ENCODE results near the gene SRRM5.
"Not testable (repeated sequence)": the region's sequence is repeated elsewhere in the genome, so short reads cannot be mapped to it uniquely, and the experiment has no call there.

The SRRM5 gene

DNA sequence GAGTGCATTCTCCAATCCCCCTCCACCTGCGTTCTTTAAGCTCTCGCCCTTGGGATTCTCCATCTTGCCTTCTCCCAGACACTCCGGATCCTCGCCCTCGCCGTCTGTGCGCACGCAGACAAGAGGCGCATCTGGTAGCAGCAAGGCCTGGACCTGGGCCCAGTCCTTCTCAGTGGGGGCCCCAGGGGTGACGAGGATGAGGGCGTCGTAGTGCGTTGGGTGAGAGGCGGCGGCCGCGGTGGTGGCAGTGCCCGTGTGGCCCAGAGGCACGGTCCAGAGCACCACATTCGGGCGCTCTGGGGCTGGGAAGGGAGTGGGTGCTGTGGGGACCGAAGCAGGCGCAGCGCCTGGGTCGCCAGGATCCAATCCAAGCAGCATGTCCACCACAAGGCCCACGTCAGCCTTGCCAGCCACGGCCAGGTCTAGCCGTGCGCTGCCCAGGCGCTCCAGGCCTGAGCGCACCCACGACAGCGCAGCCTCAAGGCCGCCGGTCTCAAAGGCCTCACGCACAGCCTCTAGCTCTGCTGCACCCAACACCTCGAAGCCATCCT, 19.0 kb upstream of the SRRM5 start:
- DNase-seq, result no peak

DNA sequence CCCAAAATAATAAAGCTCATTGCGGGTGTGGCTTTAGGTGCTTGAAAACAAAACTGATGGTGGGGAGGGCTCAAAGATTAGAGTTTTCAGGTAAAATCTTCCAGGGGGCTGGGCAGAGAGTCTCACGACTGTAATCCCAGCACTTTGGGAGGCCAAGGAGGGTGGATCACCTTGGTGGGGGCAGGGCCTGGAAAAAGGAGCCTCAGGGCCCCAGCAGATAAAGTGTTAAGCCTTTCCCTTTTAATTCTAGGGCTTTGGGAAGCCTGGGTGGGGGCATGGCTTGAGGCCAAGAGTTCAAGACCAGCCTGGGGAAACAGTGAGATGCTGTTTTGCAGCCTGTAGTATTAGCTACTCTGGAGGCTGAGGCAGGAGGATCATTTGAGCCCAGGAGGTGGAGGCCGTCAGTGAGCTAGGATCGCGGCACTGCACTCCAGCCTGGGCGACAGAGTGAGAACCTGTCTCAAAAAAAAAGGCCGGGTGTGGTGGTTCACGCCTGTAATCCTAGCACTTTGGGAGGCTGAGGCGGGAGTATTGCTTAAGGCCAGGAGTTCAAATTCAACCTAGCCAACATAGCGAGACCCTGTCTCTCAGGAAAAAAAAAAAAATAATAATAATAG, 17.7 kb upstream of the SRRM5 start:
- DNase-seq, result no peak

DNA sequence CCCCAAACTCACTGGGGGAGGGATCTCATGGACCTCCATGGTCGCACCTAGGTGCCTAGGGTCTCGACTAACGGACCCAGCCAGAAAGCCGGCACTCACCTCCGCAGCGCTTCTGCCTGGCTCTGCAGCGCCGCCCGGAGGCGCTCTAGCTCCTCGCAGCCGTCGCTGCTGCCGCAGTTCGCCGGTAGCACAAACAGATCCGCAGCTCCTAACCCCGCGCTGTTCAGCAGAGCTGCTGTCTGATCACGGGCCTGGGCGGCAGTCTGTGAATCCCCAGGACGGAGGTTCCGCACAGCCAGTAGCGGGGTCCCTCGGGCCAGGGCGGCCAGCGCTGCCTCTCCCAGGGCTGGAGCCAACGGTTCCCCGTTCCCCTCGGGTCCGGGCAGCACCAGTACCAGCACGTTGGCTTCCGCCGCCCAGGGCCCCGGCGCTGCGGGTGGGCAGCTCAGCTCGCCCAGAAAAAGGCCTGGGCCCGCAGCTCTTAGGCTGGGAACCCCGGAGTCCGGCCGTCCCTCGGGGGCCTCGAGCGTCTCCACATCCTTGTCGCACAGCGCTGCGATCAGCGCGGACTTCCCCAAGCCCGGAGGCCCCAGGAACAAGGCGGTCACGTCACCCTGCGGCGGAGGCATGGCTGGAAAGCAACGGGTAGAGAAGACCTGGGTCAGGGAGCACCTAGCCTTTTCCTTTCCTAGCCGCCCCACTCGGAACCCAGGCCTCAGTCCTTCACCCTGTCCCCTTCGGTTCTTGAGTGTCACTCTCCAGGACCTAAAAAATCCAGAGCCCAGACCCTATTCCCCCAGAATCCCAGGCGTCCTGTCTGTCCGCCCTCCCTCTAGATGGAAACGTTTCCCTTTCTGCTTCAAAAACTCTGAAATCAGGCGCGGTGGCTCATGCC, 16.9 kb upstream of the SRRM5 start:
- DNase-seq, result peak; percentile 59

DNA sequence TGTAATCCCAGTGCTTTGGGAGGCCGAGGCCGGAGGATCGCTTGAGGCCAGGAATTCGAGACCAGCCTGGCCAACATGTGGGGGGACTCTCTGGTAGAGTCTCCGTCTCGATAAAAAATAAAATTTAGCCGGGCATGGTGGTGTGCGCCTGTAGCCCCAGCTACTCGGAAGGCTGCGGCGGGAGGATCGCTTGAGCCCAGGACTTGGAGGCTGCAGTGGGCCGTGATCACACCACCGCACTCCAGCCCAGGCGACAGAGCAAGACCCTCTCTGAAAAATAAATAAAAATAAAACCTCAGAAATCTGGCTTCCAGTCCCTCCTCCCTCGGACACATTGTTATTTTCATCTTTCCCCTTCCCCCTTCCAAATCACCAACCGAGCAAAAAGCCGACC, 16.3 kb upstream of the SRRM5 start:
- no peak for DNase-seq

DNA sequence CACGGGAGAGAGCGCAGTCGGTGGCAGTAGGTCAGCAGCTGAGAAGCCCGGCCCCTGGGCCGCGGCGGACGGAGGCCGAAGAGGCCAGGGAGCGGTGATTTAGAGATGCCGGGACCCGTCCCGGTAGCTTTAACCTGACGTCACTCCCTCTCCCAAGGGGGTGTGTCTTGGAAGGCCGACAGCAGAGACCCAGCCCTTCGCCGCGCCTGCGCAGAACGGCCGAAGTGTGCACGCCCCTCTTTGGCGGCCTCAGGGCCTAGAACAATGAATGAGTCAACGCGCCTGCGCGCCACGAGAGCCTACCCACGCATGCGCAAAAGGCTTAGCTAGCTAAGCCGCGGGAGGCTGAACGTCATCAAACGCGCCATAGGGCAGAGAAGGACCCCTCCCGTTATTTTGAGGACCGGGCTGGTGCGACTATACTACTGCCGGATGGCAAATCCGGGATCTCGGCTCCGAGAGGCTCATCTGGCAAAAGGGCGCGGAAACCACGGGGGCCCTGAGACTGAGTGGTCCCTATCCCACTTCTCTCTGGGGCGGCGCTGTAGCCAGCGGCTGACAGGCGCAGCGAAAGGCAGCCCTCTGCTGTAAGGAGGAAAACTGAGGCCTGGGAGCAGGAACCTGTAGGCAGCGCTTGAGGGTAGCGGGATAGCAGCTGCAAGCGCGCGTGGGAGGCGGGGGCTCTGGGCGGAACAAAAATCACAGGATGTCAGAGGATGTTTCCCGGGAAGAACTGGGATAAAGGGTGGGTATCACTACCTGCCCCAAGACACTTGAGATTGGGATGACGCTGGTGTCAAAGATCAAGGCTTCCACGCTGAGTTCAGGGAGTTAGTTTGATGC, 15.7 kb upstream of the SRRM5 start, which contains the start of the genes IRGQ and ZNF576:
Gene IRGQ (minus strand): TSS at position 136 of the 843 bp plus-strand sequence. CDS start 796 bp downstream, outside the sequence.
Gene ZNF576 (plus strand): TSS at position 597 of the 843 bp plus-strand sequence. CDS start 514 bp downstream, outside the sequence.
- peak; percentile 100 for DNase-seq

DNA sequence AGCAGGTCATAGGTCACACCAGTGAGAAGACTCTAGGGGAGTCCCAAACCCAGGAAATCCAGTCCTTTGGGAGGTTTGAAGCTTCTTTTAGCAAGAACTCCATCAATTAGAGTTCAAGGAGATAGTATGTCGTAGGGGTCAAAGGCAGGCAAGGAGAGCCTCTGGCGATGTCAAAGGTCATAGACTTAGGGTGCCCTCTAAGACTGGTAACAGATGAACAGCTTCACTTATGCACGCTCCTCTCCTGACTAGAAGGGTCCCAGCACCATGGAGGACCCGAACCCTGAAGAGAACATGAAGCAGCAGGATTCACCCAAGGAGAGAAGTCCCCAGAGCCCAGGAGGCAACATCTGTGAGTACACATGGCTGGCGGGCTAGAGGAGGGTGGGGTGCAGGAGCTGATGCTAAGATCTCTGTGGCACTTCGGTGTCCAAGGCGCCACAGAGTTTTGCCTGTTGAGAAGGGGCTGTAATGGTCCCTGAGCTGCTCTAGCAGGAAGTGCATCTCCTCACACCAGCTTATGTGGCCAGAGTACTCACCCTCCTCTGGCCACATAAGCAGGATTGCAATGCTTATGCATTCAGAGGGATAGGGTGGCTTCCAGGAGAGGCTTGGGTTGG, 14.9 kb upstream of the SRRM5 start:
- no peak for DNase-seq

DNA sequence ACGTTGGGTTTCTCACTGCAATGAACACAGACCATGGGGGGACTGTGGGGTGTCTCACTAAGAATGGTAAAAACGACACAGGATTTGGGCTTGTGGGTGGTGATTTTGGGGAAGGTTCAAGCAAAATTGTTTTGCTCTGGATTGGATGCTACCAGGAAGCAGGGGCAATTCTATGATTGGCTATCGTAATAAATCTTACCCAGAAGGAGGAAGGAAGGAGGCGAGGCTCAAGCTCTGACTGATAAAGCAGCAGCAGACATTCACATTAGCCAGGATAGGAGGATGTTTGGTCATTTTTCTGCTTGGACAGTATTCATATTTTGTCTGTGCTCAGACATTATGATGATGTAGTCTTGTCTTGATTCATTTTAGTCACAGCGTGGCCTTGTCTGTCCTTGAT, 14.0 kb upstream of the SRRM5 start:
- DNase-seq, result no peak

DNA sequence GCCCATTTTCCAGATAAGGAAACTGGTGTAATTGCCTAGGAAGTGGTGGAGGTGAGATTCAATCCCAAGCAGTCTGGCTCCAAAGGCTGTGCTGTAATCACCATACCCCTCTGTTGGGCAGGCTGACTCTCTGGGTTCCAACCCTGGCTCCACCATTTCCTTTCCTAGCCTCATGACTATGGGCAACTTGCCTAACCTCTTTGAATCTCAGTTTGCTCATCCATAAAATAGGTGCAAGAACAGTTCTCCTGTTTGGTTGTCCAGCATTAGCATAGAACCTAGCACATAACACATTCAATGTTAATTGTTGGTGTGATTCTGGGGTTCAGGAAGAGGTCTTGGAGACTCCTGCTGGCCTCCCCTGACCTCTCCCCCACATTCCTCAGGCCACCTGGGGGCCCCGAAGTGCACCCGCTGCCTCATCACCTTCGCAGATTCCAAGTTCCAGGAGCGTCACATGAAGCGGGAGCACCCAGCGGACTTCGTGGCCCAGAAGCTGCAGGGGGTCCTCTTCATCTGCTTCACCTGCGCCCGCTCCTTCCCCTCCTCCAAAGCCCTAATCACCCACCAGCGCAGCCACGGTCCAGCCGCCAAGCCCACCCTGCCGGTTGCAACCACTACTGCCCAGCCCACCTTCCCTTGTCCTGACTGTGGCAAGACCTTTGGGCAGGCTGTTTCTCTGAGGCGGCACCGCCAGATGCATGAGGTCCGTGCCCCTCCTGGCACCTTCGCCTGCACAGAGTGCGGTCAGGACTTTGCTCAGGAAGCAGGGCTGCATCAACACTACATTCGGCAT, 13.2 kb upstream of the SRRM5 start:
- DNase-seq, result no peak

DNA sequence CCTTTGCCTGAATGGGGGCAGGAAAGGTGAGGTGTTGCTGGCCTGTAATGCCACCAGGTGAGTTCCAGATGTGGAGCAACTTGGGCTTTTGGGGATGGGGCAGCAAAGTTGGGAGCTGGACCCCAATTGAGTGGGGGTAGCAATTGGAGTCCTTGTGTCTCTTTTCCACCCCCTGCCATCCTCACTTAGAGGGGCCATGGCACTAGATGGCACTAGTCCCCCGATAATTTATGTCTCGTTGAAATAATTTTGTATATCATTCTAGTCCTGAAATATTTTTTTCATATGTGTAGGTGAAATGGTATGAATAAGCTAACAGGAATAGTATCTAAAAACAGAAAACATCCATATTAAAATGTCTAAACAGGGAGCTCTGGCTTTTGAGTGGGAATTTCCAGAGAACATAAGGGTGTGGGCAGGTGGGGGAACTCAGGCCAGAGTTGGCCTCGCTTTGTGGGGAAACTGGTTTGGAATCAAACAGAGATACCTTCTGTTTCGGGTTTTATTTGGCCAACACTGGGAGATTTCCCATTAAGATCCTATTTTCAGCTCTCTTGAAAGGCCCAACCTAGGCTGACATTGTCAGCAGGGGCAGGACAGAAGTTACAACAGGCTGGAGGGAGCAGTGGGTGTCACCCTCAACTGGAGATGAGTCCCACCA, 12.1 kb upstream of the SRRM5 start:
- no peak for DNase-seq

DNA sequence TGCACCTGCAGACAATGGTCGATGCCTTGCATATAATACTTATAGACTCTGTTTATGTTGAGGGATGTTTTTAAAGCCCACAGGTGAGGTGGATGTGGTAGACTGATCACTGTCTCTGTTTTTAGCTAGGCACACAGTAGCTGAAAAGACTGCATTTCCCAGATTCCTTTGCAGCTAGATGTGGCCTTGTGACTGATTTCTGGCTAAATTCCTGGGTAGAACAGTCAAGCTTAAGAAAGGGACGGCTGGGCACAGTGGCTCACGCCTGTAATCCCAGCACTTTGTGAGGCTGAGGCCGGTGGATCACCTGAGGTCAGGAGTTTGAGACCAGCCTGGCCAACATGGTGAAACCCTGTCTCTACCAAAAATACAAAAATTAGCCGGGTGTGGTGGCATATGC, 11.6 kb upstream of the SRRM5 start:
- not testable (repeated sequence) for DNase-seq

DNA sequence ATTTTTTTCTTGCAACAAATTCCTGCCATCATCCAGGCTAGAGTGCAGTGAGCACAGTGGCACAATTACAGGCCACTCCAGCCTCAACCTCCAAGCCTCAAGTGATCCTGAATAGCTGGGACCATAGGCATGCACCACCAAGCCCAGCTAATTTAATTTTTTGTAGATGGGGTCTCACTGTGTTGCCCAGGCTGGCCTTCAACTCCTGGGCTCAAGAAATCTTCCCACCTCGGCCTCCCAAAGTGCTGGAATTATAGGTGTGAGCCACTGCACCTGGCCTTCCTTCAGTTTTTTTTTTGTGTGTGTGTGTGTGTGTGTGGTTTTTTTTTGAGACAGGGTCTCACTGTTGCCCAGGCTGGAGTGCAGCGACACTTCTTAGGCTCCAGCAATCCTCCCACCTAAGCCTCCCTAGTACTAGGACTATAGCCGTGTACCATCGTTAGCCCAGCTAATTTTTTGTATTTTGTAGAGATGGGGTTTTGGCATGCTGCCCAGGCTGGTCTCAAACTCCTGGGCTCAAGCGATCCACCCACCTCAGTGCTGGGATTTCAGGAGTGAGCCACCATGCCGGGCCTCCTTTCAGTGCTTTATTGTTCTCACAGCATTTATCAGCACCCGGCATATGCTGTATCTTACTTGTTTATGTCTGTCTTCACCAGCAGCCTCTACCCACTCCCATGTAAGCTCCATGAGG, 5.9 kb upstream of the SRRM5 start:
- no peak for DNase-seq

DNA sequence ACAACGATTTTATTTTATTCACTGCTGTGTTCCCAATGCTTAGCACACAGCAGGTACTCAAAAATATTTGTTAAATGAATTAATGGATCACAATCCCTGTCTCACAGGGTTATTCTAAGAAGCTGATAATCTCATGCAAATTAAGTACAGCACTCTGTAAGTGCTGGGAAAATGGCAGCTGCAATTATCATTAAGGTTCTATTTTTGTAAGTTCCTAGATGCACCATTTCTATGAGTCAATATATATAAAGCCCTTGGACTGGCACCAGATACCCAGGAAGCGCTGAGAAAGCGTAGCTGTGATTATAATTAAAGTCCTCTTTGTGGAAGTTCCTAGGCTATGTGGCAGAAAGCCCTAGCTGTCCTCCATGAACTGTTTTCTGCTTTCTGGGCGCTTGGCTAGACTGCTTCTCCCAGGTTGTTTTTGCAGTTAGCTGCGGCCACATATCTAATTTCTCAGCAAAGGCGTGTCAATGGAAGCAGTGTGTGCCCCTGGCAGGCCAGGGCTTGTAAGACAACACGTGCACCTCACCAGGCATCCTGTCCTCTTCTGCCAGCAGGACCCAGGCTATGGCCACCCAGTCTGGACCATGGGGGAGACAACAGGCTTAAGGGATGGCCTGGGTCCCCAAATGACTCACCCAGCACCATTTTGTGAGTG, 5.2 kb upstream of the SRRM5 start:
- no peak for DNase-seq

DNA sequence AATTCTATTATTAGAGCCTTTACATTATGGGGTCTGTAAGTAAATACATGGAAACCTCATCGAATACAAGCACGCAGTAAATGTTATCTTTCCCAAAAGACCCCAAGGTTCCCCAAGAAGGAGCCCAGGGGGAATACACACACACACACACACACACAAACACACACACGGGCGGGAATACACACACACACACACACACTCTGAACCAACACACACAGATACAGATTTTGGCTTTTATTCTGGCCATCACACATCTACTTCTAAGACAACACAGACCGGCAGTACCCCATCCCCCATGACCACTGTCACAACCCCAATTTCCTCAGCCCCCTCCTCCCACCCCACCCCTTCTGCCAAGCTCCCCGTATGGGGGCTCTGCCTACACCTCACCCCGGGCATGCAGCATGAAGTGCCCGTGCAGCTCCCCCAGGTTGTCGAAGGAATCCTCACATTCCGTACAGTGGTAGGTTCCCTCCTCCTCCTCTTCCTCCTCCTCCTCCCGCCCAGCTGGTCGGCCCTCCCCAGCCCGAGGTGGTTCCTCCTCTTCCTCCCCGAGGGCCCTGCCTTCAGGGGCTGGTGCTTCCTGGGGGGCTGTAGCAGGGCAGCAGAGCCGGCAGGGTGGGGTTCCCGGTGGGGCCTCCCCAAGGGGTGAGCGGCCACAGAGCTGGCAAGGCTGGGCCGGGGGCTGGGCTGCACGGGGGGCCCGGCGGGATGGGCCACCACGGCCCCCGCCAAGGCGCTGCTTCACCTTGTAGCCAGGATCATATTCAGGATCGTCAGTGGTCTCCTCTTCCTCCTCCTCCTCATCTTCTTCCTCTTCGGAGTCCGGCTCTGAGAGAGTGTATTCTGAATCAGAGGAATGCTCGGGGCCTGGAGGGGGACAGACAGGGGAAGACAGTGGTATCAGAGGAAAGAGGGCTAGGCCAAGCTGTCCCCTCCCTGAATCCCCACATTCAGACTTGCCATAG, 4.4 kb upstream of the SRRM5 start:
- DNase-seq, result no peak

DNA sequence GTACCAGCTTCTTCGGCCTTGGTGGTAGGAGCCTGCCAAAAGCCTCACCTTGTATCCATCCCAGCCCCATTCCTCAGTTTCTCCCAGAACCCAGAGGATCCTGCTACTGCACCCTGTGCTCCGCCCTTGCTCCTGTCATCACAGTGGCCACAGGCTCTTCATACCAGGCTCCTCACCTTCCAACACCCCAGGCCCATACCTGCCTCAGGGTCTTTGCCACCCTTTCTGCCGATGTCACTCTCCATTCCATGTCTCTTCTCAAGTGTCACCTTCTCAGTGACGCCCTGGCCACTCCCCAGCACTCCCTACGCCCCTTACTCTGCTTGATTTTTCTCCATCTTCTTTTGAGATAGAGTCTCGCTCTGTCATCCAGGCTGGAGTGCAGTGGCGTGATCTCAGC, 2.0 kb upstream of the SRRM5 start:
- no peak for DNase-seq

DNA sequence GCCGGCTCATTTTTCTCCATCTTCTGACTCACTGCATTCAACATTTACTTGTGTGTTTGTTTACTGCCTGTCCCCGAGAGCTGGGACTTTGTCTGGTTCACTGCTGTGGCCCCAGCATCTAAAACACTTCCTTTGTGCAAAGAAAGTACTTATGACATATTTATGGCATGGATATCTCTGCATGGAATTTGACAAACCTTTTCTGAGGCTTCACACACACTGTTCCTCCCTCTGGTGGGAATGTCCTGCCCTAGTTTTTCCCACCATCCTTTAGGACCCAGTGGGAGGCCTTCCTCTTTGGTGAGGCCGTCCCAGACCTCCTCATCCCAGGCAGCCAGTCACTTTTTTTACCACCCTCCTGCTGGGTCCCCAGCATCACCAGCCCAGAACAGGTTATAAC, 1.4 kb upstream of the SRRM5 start:
- DNase-seq, result no peak

DNA sequence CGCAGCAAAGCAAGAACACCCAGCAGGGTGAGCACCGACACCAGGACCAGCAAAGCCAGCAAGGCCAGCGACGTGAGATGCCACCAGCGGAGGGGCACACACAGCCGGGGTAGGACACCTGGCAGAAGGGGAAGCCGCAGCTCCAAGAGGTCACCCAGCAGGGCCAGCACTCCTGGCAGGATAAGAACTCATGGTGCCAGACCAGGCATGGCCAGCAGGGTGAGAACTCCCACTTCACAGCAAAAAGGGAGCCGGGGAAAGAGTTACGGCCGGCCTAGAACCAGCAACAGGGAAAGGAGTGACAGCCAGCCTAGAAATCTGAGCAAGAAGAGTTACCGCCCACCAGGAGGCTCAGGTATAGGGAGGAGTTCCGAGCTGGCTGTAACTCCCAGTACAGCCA, 486 bp downstream of the SRRM5 start:
- DNase-seq, result no peak

DNA sequence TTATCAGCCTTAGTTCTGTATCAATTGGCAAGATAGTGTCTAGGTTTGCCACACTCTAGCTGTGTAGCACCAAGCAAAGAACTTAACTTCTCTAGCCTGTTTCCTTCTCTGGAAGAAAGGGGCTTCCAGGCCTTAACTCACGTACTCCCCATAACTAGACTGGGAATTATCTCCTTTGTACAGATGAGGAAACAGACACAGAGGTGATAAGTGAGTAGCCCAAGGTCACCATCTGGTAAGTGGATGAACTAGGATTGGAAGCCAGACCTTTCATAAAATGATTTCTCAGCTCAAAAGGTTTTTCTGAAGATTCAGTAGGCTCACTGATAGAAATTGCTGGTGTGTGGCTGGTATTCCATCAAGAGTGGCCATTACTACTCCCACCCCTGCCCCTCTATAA, 4.4 kb downstream of the SRRM5 start:
- no peak for DNase-seq

DNA sequence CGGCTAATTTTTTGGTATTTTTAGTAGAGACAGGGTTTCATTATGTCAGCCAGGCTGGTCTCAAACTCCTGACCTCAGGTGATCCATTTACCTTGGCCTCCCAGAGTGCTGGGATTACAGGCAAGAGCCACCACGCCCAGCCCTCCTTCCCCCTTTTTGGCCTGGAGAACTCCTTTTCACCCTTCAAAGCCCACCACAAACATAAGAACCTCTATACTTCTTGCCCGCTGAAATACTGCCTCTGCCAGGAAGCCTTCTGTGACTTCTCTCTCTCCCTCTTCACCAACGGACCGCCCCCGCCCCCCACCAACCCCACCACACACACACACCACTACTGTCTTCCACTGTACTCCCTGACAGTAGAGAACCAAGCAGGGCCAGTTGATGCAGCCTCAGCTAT, 5.1 kb downstream of the SRRM5 start:
- DNase-seq, result no peak

DNA sequence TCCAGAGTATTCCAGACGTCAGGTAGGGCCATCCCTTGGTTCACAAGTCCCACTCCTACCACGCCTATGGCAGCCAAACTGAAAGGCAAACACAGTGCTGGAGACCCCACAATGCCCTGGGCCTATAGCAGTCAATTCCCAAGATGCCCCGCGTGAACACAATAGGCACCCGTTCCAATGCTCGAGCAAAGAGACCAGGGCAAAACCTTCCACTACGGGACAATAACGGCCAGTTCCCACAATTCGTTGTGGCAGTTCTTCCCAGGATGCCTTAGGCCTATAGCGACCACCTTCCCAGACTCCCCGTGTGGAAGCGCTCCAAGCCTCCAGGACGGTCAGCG, 7.0 kb downstream of the SRRM5 start:
- DNase-seq, result no peak

All from effector CD4-positive, alpha-beta T cell (primary cell).